Cerebellar cortex (tissue), 1 donor: ENCODE results near the gene RNF6.
"Not testable (repeated sequence)": the region's sequence is repeated elsewhere in the genome, so short reads cannot be mapped to it uniquely, and the experiment has no call there.

Experiments used
- DNase-seq: peaks from one replicate; pipeline ENCODE4 v3.0.0-alpha.2; 2015; ENCODE audit warnings: low spot score

Gene RNF6

DNA sequence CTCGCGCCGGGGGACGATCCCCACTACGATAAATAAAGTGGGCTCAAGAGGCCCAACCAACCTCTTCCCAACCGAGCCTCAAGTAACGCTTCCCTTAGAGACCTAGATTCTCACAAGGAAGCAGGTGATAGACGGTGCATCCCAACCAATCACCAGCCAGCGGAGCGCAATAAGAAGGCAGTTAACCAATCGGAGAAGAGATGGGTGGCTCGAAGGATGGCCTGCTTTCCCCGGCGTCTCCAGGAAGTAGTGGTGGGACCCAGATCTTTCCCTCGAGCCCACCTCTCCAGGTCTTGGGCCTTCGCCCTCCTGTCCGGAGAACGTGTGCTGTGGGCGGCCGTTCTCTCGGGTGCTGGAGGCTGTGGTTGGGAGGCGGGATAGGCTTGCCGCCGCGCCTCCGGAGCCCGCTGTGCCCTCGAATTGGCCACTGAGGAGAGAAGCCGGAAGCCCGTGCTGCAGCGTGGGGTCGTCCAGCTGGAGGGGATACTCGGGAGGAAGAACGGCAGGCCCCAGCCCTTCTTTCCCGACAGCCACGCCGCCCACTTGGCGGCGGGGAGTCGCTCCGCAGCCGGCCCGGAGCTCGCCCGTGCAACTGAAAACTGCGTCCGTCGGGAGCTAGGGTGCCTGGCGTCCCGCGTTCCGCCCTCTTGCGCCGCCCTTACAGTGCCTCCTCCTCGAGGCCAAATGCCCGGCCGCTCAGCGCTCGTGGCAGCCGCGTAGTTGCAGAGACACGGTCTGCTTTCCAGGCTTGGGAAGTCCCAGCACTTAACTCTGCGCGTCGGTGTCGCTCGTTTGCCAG lies at the start of gene RNF6:
Gene RNF6 (minus strand): TSS at position 594 of the 799 bp plus-strand sequence. CDS start 2,665 bp downstream, outside the sequence.
- DNase-seq: peak; percentile 99

DNA sequence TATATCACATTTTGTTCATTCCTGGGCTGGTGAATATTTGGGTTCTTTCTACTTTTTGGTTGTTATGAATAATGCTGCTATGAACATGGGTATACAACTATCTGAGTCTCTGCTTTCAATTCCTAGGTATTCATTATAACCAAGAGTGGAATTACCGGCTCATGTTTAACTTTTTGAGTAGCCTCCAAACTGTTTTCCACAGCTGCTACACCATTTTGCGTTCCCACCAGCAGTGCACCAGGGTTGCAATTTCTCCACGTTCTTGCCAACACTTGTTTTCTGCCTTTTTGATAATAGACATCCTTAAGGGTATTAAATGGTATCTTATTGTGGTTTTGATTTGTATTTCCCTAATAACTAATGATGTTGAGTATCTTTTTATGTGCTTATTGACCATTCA lies 48.6 kb upstream of the RNF6 start:
- no peak for DNase-seq

DNA sequence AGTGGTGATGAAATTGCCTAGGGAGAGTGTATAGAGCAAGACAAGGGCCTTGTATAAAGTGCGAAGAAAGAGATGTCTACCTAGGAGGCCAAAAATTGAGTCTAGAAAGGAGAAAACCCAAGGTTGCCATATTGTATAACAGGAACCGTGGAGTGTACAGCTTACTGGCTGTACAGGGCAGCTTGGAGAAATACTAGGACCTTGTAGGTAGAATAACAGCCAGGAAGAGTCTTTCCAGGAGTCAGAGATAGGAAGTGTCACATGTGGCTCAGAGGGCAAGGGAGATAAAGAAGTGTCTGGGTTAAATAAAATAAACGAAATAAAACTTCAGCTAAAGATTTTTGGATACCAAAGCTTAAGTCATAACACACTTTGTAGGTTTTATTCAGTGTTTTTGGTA lies 44.2 kb upstream of the RNF6 start:
- DNase-seq: no peak

DNA sequence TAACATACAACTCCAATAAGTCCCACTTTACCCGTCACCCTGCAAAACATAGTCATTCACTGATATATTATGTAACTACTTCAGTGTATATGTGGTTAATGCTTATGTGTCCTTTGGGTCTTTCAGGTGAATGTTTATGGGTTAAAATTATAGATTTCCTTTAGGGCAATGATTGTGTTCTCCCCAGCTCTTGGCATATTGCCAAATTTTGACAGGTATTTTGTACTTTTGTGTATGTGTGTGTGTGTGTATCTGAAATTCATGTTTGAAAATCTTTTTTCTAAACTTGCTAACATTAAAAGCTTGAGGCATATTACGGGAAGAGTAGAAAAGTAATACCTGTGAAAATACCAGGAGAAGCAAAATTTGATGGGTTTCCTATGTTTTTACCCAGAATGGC lies 40.0 kb upstream of the RNF6 start:
- no peak for DNase-seq

DNA sequence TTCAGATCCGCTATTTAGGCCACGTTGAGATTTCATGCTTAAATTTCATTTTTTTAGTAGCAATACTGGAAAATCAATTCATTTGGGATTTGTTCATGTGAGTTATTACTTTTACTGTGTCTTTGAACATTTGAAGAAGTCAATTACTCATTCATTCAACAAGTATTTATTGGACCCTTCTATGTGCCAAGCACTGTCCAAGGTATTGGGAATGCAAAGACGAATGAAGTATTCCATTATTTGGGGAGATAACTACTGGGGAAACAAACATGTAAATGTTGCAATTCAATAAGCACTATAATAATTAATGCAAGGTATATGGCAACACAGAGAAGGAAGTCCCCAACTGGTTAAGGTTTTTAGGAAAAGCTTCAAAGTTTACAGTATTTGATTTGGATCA lies 37.5 kb upstream of the RNF6 start:
- no peak for DNase-seq

DNA sequence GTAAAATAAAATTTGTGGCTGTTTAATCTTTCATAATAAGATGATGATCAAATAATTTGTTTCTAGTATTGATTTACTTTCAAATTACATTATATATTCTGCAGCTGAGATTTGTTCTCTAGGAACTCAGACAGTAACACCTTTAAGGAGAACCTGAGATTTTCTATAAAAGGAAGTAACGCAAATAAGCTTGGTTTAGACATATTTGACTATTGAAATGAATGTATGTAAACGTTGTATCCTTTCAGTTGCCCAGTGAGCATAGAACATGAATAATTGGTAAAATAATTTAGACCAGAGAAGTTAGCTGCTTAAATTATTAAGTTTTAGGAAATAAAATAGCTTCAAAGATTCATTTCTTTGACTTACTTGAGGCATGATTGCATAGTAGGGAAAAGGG lies 34.9 kb upstream of the RNF6 start:
- no peak for DNase-seq

DNA sequence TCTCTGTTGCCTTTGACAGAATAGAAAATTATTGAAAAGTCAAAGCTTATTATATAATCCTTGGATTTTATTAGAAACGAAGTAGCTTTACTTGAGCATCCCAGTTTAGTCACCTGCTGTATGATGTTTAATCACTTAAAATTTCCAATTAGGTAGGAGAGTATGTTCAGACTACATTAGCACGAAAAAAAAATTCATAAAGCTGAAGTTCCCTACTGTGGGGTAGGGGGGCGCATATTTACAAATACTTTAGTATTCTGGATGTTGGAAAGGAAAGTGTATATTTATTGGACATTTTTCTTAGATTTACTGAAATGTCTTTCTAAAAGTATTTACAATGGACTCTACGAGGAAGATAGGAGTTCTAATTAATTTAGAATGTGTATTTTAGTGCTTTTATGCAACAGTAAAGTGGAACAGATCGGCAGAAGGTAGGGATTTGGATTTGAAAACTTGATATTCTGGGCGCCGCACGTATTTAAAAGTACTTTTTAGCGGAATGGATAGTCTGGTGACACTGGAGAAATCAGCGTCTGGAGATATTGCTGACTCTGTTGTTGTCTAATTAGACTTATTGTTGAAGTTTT lies 33.7 kb upstream of the RNF6 start:
- DNase-seq: peak; percentile 17

DNA sequence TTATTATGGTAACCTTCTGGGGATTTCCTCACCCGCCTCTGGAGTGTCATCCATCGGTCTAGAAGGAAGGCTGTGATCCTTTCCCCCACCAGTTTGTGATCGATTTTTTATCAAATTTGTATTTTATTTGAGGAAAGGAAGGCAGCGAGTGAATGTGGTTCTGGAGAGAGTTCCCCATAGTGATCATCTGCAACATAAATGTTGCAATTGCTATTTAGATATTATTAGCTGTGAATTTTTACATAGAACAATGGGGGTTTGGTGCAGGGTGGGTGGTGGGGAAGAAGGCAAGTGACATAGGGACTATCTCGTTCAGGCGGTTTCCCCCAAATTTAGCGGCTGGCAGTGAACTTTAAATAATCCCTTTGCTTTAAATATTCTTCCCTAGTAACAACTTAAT lies 33.0 kb upstream of the RNF6 start:
- DNase-seq: no peak

DNA sequence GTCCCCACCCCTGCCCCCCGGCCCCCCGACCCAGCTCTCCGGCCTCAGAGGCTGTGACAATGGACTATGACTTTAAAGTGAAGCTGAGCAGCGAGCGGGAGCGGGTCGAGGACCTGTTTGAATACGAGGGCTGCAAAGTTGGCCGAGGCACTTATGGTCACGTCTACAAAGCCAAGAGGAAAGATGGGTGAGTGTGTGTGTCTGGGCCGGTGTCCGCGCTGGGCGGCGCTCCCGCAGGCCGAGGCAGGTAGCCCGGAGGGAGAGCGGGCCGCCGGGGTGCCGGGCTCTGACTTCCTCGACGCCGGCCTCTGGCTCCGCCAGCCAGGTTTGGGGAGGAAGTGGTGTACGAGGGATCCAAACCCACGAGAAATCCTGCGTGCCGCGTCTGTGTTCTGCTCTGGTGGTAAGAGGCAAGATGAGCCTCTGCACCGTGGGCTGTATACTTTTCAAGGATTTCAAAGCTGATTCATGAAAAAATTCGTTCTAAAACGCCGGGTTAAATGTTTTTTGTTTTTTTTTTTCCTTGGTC lies 32.5 kb upstream of the RNF6 start:
- peak; percentile 50 for DNase-seq

DNA sequence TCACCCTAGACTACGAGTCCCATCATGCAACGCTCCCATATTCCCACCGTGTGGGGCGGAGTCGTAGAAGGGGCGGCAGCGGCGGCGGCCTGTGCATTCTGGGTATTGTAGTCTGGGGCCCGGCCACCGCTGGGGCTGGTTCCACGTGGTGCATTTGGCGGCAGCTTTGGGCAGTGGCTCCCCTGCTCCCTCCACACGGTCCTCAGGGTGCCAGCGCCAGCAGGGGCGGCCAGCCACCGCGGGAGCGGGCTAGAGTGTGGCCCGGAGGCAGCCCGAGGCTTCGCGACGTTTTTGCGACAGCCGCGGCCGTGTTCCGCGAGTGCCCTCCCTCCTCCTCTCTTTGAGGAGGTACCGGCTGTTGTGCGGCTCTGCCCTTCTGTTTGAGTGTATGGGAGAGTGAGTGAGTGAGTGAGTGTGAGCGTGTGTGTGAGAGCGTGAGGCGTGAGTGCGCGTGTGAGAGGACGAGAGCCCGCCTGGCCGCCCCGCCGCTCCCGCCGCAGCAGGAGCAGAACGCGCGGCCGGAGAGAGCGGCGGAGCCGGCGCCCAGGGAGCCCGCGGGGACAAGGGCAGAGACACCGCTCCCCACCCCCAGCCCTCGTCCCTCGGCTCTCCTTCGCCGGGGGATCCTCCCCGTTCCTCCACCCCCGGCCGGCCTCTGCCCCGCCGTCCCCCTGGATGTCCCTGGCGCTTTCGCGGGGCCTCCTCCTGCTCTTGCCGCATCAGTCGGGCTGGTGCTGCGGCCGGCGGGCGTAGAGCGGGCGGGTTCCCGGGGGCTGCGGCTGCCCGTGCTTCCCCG lies 31.9 kb upstream of the RNF6 start, which contains the start of gene CDK8:
Gene CDK8 (plus strand): TSS at position 343 of the 796 bp plus-strand sequence. CDS start 513 bp downstream, outside the sequence.
- DNase-seq: peak; percentile 92

DNA sequence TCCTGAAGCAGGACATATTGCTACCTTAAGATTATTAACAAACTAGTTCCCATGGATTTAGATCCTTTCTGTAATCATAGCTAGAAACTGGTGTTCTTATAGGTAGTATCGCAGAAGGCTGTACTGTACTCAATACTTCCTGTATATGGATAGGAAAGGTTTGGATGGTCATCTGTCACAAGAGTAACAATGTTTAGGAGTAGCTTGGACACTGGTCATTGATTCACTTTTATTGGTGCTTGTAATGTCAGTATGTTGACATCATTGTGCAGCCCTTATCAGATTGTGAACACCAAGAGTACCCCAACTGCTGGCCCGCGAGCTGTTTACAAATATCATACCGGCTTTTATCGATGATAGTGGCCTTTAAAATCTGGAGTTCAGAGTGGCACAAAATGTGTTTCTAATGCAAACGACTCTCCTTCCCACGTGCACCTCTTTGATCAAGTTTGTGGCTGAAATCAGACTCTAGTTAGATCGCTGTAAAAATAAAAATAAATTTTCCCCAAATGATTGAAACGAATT lies 31.2 kb upstream of the RNF6 start:
- DNase-seq: no peak

DNA sequence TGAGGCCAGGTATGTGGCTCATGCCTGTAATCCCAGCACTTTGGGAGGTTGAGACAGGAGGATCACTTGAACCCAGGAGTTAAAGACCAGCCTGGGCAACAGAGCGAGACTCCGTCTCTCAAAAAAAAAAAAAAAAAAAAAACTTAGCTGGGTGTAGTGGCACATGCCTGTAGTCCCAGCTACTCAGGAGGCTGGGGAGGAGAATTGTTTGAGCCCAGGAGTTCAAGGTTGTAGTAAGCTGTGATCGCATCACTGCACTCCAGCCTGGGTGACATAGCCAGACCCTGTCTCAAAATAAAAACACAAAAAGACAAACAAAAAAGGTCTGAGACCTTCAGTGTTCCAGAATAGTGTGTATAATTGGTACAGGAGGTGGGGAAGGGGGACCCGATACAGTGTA lies 29.9 kb upstream of the RNF6 start:
- not testable (repeated sequence) for DNase-seq

DNA sequence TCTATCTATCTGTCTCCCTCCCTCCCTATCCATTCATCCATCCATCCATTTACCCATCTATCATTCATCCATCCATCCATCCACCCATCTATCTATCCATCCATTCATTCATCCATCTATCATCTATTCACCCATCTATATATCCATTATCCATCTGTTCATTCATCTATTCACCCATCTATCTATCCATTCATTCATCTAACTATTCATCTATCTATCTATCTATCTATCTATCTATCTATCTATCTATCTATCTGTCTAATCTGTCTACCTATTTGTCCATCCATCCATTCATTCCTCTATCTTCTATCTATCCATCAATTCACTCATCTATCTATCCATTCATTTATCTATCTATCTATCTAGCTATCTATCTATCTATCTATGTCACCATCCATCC lies 27.4 kb upstream of the RNF6 start:
- no peak for DNase-seq

DNA sequence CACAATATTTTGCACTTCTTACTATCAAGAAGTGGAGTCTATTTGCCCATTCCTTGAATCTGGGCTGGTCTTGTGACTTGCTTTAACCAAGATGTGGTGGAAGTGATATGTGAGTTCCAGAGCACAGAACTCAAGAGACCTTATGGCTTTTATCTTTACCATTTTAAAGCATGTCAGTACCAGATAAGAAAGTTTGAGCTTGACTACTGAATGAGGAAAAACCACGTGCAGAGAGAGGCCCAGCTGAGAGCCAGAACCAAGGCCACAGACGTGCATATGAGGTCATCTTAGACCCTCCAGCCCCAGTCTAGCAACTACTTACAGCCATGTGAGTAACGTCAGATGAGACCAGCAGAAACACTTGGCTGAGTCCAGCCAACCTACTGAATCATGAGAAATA lies 25.5 kb upstream of the RNF6 start:
- no peak for DNase-seq

DNA sequence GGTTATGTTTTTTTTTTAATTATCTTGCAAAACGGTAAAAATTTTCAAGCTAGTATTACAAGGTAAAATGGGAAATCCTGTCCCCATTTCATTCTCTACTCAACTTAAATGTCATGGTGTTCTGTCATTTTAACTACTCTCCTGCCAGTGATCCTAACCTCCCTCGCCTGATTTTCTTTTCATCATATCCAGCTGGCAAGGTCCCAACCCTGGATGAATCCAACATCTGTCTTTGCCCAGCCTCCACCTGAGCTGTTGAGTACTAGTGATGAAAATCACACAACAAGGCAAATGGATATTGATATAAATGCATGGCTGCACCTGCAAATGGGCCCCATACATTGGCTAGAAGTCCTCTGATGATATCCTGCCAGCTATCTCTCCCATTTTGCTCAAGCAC lies 24.9 kb upstream of the RNF6 start:
- no peak for DNase-seq

DNA sequence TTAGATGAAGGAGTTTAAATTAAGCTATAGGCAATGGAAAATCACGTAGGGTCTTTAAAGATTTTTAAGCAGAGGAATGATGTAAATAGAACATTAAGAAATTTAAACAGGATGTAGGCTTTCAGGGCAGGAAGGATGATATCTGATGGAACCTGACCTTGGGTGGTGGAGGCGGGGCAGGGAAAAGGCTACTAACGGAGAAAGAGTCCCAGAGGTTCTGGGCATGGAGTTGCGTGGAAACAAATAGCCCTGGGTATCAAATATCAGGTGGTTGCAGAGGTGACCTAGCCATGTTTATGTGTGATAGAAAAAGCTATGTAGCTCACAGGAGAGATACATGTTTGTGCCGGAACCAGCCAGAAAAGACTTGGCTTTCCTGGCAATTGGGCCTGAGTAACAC lies 24.0 kb upstream of the RNF6 start:
- DNase-seq: no peak

DNA sequence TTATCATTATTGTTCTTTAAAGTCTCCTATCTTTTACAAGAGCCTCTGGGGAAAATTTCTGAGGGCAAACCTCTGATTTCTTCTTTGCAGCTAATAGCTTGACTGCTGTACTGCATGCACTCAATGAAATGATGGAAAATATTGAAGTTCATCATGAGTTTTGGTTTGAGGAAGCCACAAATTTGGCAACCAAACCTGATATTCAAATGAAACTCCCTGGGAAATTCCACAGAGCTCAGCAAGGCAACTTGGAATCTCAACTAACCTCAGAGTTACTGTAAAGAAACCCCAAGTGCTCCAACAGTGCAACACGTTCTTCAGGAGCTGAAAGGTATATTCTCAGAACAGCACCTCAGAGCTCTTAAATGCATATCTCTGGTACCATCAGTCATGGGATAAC lies 14.2 kb upstream of the RNF6 start:
- DNase-seq: no peak

DNA sequence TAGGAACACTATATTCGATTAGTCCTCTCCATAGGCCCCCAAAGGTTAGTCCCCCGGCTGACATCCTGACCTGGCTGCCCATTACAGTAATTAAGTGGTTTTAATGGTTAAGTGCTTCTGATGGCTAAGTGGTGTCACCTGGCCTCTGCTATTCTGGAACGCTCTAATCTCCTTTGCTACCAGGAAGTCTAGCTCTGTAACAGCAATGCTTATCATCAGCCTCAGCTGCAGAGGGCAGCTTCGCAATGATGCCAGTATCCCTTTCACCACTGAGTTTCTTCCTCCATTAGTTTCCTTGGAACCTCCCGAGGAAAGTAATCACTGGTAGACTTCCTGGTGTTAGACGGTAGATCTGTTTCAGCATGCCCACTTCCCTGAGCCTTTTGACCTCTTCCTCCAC lies 8.6 kb upstream of the RNF6 start:
- DNase-seq: no peak

DNA sequence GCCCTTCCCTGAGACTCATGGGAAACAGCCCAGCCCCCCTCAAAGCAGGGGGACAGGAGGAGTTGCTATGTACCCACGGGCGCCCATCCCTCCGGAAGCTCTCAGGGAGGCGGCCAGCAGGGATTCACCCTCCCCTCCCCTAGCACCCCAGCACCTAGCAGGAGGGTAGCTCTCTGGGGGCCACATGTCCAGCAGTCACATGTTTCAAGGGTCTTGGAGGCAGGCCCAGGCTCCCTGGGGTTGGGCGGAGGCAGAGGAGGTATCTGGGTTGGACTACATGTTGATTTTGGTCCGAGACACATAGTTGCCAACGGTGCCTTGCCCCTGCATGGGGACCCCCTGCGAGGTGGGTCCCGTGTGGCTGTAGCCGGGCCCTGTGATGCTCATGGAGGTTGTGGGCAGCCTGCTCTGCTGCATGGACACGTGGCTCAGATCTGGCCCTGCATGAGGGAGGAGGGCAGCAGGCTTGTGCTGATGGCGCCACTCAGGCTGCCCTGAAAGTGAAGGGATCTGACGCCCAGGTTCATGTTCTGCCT lies 7.0 kb upstream of the RNF6 start:
- no peak for DNase-seq

DNA sequence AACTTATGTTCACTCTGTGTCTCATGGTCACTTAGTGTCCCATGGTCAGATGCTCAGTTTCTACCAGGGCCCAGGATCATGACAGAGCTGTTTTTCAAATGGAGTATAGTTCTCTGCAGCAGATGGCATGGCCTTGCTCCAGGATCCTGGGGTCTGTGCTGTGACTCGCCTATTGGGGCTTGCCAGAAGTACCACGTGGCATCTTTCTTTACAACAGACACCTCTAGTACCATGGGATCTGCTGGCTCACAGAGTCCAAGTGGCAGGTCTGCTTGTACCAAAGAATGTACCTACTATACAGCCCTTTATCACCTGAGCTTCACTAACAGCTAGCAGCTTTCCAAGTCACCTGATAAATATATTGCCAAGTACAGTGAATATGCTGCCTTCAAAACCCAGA lies 6.0 kb upstream of the RNF6 start:
- peak; percentile 99 for DNase-seq

DNA sequence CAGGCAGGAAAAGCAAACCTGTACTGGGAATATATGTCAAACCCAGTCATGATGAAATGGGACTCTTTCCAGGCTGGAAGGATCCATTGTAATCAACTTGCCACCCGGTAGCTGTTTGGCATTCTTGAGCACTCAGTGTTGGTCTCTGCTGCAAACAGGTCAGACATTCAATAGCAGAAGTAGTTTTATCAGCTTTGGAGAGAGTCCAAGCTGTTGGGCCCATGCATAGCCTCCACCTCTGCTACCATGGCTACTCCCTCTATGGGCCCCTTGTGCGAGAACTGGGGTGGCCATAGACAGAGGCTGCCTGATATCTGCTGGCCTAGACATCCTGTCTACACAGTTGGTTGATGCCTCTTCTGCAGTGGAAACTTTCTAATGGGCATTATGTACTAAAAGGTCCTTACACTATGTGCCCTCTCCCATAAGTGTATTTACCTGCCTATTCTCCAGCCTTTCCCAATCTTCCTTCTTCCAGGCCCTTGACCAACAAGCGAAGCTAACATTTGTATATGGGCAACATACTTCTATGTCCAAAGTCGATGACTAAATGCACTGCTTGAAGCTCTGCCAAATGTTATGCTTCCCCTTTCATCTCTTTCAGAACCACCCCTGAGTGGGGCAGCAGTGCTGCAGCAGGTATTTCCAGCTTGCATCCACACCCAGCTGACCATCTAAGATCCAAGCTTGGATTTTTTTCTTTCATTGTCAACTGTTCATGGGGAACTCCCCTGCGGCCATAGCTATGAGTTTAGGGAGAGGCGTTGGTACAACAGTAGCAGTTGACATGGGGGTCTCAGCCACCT lies 5.3 kb upstream of the RNF6 start:
- no peak for DNase-seq
